ENCODE results near the gene FMNL2.

The FMNL2 gene

DNA sequence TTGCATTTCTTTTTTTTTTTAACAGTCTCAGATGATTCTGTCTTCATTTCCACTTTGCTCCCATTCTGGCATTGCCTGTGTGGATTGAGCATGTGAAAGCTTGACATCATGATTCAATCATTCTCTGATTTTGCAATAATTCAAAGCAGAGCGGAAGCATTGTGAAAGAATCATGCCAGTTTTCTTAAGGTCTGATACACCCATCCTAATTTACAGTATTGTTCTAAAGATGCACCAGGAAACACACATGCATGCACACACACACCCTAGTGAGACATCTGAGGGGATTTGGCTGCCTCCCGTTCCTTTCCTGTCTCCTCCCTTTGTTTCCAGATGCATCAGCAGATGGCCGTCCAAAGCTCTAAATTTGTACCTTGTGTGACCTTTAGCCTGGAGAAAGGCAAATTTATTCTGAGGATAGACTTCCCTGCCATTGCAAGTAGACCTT, 97.3 kb downstream of the FMNL2 start:
- Histone ChIP-seq H3K9me3 (replicated peaks in 1 of 2; ENCODE audit: control insufficient read depth in 2 of 2, insufficient read depth in 1 of 2, low read depth in 1 of 2, low read length in 2 of 2) (no peaks in the 10 kb centered on the region), H2AFZ (ENCODE audit: low read length) (no peak overlapping the region), H3K27me3 (ENCODE audit: control insufficient read depth in 3 of 3, insufficient read depth in 3 of 3, low read depth in 1 of 3, low read length in 3 of 3) (no peaks in the 10 kb centered on the region), H3K4me2 (ENCODE audit: insufficient read depth, low read length, poor library complexity, severe bottlenecking) (no peak overlapping the region), H2AK5ac (ENCODE audit: low read depth, low read length) (no peak overlapping the region), H2BK12ac (ENCODE audit: low read length) (no peak overlapping the region), H3K9ac (ENCODE audit: low read depth, low read length, poor library complexity) (no peak overlapping the region), H3K36me3 (replicated peaks in 1 of 2; ENCODE audit: control insufficient read depth in 2 of 2, insufficient read depth in 2 of 2, low read length in 2 of 2) (no peaks in the 10 kb centered on the region), H2BK15ac (ENCODE audit: low read length) (no peak overlapping the region), H3K4me3 (ENCODE audit: low read length in 2 of 2) (no peak overlapping the region), H3K18ac (ENCODE audit: low read length) (no peak overlapping the region), H2BK5ac (ENCODE audit: low read length) (no peak overlapping the region), H3K14ac (ENCODE audit: low read length) (no peak overlapping the region), H2BK120ac (ENCODE audit: low read depth, low read length) (no peak overlapping the region), H3K4ac (ENCODE audit: low read length) (no peak overlapping the region), H3K27ac (replicated peaks; ENCODE audit: low read length) (no peak overlapping the region), H4K91ac (ENCODE audit: low read depth, low read length, poor library complexity) (no peak overlapping the region), H3K23ac (ENCODE audit: low read depth, low read length, poor library complexity) (no peak overlapping the region), H3K79me1 (ENCODE audit: low read depth, low read length) (peaks cover 4% of the 10 kb centered on the region), H3K4me1 (ENCODE audit: control insufficient read depth in 2 of 2, insufficient read depth in 1 of 2, low read depth in 1 of 2, low read length in 2 of 2) (peaks cover 21 to 28% of the 10 kb centered on the region in 2 donors), H4K8ac (ENCODE audit: low read depth, low read length) (no peak overlapping the region)
- no peak for DNase-seq (ENCODE audit: low spot score)
- no CpG with 5 or more reads among the region's 3 CpGs for WGBS, 2 donors (ENCODE audit: extremely low coverage in 2 of 2, insufficient read length in 2 of 2, insufficient replicate concordance in 1 of 2)

DNA sequence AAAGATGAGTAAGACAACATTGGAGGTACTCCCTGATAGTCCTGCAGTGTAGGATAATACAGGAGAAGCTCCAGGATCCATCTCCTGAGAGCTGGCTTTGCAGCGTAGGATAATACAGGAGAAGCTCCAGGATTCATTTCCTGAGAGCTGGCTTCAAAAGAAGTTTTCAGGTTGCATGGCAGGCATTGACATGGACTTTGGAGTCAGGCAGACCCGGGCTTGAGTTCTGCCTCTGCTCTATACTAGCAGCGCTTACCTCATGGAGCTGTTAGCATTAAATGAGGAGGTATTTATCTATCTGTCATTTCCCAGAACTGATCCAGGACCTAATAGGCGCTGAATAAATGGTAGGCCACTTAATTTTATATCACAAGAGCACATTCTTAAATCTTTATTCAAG, 97.8 kb downstream of the FMNL2 start:
- H3K9ac ChIP-seq (ENCODE audit: low read depth, low read length, poor library complexity), result no peak overlapping the region
- WGBS, 2 donors (ENCODE audit: extremely low coverage in 2 of 2, insufficient read length in 2 of 2, insufficient replicate concordance in 1 of 2), result no CpG with 5 or more reads among the region's 4 CpGs
- no peak overlapping the region for H2BK12ac ChIP-seq (ENCODE audit: low read length)
- no peak overlapping the region for H2BK120ac ChIP-seq (ENCODE audit: low read depth, low read length)
- no peaks in the 10 kb centered on the region for H3K9me3 ChIP-seq (replicated peaks in 1 of 2; ENCODE audit: control insufficient read depth in 2 of 2, insufficient read depth in 1 of 2, low read depth in 1 of 2, low read length in 2 of 2)
- H4K8ac ChIP-seq (ENCODE audit: low read depth, low read length), result no peak overlapping the region
- H3K23ac ChIP-seq (ENCODE audit: low read depth, low read length, poor library complexity), result no peak overlapping the region
- no peak overlapping the region for H2BK15ac ChIP-seq (ENCODE audit: low read length)
- peaks cover 4% of the 10 kb centered on the region for H3K79me1 ChIP-seq (ENCODE audit: low read depth, low read length)
- H3K18ac ChIP-seq (ENCODE audit: low read length), result no peak overlapping the region
- H2AK5ac ChIP-seq (ENCODE audit: low read depth, low read length), result no peak overlapping the region
- H2BK5ac ChIP-seq (ENCODE audit: low read length), result no peak overlapping the region
- no peak overlapping the region for H3K27ac ChIP-seq (replicated peaks; ENCODE audit: low read length)
- no peak overlapping the region for H3K14ac ChIP-seq (ENCODE audit: low read length)
- H3K4ac ChIP-seq (ENCODE audit: low read length), result no peak overlapping the region
- no peaks in the 10 kb centered on the region for H3K36me3 ChIP-seq (replicated peaks in 1 of 2; ENCODE audit: control insufficient read depth in 2 of 2, insufficient read depth in 2 of 2, low read length in 2 of 2)
- no peak overlapping the region for H4K91ac ChIP-seq (ENCODE audit: low read depth, low read length, poor library complexity)
- no peaks in the 10 kb centered on the region for H3K27me3 ChIP-seq (ENCODE audit: control insufficient read depth in 3 of 3, insufficient read depth in 3 of 3, low read depth in 1 of 3, low read length in 3 of 3)
- no peak overlapping the region for H3K4me3 ChIP-seq (ENCODE audit: low read length in 2 of 2)
- no peak overlapping the region for H2AFZ ChIP-seq (ENCODE audit: low read length)
- peaks cover 21 to 28% of the 10 kb centered on the region in 2 donors for H3K4me1 ChIP-seq (ENCODE audit: control insufficient read depth in 2 of 2, insufficient read depth in 1 of 2, low read depth in 1 of 2, low read length in 2 of 2)
- DNase-seq (ENCODE audit: low spot score), result no peak
- no peak overlapping the region for H3K4me2 ChIP-seq (ENCODE audit: insufficient read depth, low read length, poor library complexity, severe bottlenecking)

DNA sequence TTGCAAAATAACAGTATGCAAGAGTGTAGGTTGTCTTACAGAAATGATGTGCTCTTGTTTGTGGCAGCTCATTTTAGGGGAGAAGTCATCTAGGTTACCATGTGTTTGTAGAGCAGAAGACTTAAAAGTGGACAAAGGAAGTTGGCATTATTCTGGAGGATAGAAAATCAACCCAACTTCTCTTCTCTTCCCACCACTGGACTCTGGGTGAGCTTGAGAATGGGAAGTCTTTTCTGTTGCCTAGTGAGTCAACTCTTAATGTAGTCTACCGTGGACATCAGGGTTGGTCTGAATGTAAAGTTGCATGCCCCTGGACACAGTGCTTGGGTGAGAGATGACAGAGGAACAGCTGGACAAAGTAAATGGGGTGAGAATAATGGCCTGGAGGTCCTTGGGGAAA, 98.3 kb downstream of the FMNL2 start:
- DNase-seq (ENCODE audit: low spot score), result no peak
- no peak overlapping the region for H3K4me2 ChIP-seq (ENCODE audit: insufficient read depth, low read length, poor library complexity, severe bottlenecking)

DNA sequence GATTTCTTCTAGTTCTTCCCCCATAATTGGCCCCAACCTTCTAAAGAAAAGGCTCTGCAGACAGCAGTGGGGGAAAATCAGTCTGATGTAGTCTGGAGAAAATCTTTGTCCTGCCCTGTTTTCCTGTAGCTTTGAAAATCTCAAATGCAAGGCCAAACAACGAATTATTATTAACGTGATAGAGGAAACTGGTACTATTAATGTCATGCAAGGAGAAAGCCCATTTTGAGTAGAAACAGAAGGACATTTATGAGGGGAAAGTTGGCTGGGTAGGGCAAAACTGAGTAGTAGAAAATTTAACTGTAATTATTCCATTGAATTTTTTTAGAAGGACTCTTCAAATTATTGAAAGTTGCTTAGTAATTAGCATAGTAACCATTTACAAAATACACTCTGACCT, 98.8 kb downstream of the FMNL2 start:
- no CpG with 5 or more reads among the region's 2 CpGs for WGBS, 2 donors (ENCODE audit: extremely low coverage in 2 of 2, insufficient read length in 2 of 2, insufficient replicate concordance in 1 of 2)
- no peak overlapping the region for H2AFZ ChIP-seq (ENCODE audit: low read length)
- no peak overlapping the region for H3K18ac ChIP-seq (ENCODE audit: low read length)
- H3K27ac ChIP-seq (replicated peaks; ENCODE audit: low read length), result no peak overlapping the region
- no peak overlapping the region for H3K9ac ChIP-seq (ENCODE audit: low read depth, low read length, poor library complexity)
- no peak overlapping the region for H2BK5ac ChIP-seq (ENCODE audit: low read length)
- H3K4me3 ChIP-seq (ENCODE audit: low read length in 2 of 2), result no peak overlapping the region
- H3K36me3 ChIP-seq (replicated peaks in 1 of 2; ENCODE audit: control insufficient read depth in 2 of 2, insufficient read depth in 2 of 2, low read length in 2 of 2), result no peaks in the 10 kb centered on the region
- H3K27me3 ChIP-seq (ENCODE audit: control insufficient read depth in 3 of 3, insufficient read depth in 3 of 3, low read depth in 1 of 3, low read length in 3 of 3), result no peaks in the 10 kb centered on the region
- no peak overlapping the region for H2BK15ac ChIP-seq (ENCODE audit: low read length)
- H3K9me3 ChIP-seq (replicated peaks in 1 of 2; ENCODE audit: control insufficient read depth in 2 of 2, insufficient read depth in 1 of 2, low read depth in 1 of 2, low read length in 2 of 2), result no peaks in the 10 kb centered on the region
- no peak for DNase-seq (ENCODE audit: low spot score)
- no peak overlapping the region for H3K4me2 ChIP-seq (ENCODE audit: insufficient read depth, low read length, poor library complexity, severe bottlenecking)
- no peak overlapping the region for H4K91ac ChIP-seq (ENCODE audit: low read depth, low read length, poor library complexity)
- no peak overlapping the region for H3K14ac ChIP-seq (ENCODE audit: low read length)
- H3K4ac ChIP-seq (ENCODE audit: low read length), result no peak overlapping the region
- no peak overlapping the region for H2AK5ac ChIP-seq (ENCODE audit: low read depth, low read length)
- no peak overlapping the region for H2BK120ac ChIP-seq (ENCODE audit: low read depth, low read length)
- no peak overlapping the region for H3K23ac ChIP-seq (ENCODE audit: low read depth, low read length, poor library complexity)
- no peak overlapping the region for H4K8ac ChIP-seq (ENCODE audit: low read depth, low read length)
- peaks cover 24 to 33% of the 10 kb centered on the region in 2 donors for H3K4me1 ChIP-seq (ENCODE audit: control insufficient read depth in 2 of 2, insufficient read depth in 1 of 2, low read depth in 1 of 2, low read length in 2 of 2)
- peaks cover 4% of the 10 kb centered on the region for H3K79me1 ChIP-seq (ENCODE audit: low read depth, low read length)
- H2BK12ac ChIP-seq (ENCODE audit: low read length), result no peak overlapping the region

More for the DNA sequence above, 98.3 kb downstream of the FMNL2 start:
- WGBS, 2 donors (ENCODE audit: extremely low coverage in 2 of 2, insufficient read length in 2 of 2, insufficient replicate concordance in 1 of 2), result no CpG with 5 or more reads among the region's 1 CpG
- H2AFZ ChIP-seq (ENCODE audit: low read length), result no peak overlapping the region
- H3K36me3 ChIP-seq (replicated peaks in 1 of 2; ENCODE audit: control insufficient read depth in 2 of 2, insufficient read depth in 2 of 2, low read length in 2 of 2), result no peaks in the 10 kb centered on the region
- H3K27me3 ChIP-seq (ENCODE audit: control insufficient read depth in 3 of 3, insufficient read depth in 3 of 3, low read depth in 1 of 3, low read length in 3 of 3), result no peaks in the 10 kb centered on the region
- H4K91ac ChIP-seq (ENCODE audit: low read depth, low read length, poor library complexity), result no peak overlapping the region
- no peak overlapping the region for H3K4me3 ChIP-seq (ENCODE audit: low read length in 2 of 2)
- no peak overlapping the region for H3K4ac ChIP-seq (ENCODE audit: low read length)
- no peak overlapping the region for H2BK12ac ChIP-seq (ENCODE audit: low read length)
- no peaks in the 10 kb centered on the region for H3K9me3 ChIP-seq (replicated peaks in 1 of 2; ENCODE audit: control insufficient read depth in 2 of 2, insufficient read depth in 1 of 2, low read depth in 1 of 2, low read length in 2 of 2)
- H3K14ac ChIP-seq (ENCODE audit: low read length), result no peak overlapping the region
- no peak overlapping the region for H2BK15ac ChIP-seq (ENCODE audit: low read length)
- H3K9ac ChIP-seq (ENCODE audit: low read depth, low read length, poor library complexity), result no peak overlapping the region
- no peak overlapping the region for H4K8ac ChIP-seq (ENCODE audit: low read depth, low read length)
- H2BK120ac ChIP-seq (ENCODE audit: low read depth, low read length), result no peak overlapping the region
- H2AK5ac ChIP-seq (ENCODE audit: low read depth, low read length), result no peak overlapping the region
- peaks cover 4% of the 10 kb centered on the region for H3K79me1 ChIP-seq (ENCODE audit: low read depth, low read length)
- H3K18ac ChIP-seq (ENCODE audit: low read length), result no peak overlapping the region
- H3K27ac ChIP-seq (replicated peaks; ENCODE audit: low read length), result no peak overlapping the region
- no peak overlapping the region for H2BK5ac ChIP-seq (ENCODE audit: low read length)
- no peak overlapping the region for H3K23ac ChIP-seq (ENCODE audit: low read depth, low read length, poor library complexity)
- H3K4me1 ChIP-seq (ENCODE audit: control insufficient read depth in 2 of 2, insufficient read depth in 1 of 2, low read depth in 1 of 2, low read length in 2 of 2), result peaks cover 23 to 28% of the 10 kb centered on the region in 2 donors
